Stimulated activated CD8-positive, alpha-beta memory T cell treated with anti-CD3 and anti-CD28 coated beads, Interleukin-2, amount 100 ng/mL, for 48 hours (primary cell): ENCODE measurements around the gene PTPA.

ENCODE experiments used
- DNase-seq, 2 donors: peaks; one replicate each; pipeline ENCODE4 v3.0.0-alpha.2; 2020; ENCODE audit warnings: low read depth in 2 of 2

The PTPA gene

GRCh38 chr9:129081388-129081904 is 29.8 kb upstream of the PTPA start:
- peak in 1 of 2 donors; percentile 8 for DNase-seq

- DNase-seq, result no peak
These were observed 27.1 kb upstream of the PTPA start for GRCh38 chr9:129084087-129084486.

GRCh38 chr9:129089246-129089645 is 22.0 kb upstream of the PTPA start:
- no peak for DNase-seq

- DNase-seq, result no peak
These were observed 17.4 kb upstream of the PTPA start for GRCh38 chr9:129093602-129094386.

- DNase-seq, result no peak
These were observed 16.6 kb upstream of the PTPA start for GRCh38 chr9:129094387-129095169.

- no peak for DNase-seq
These were observed 16.0 kb upstream of the PTPA start for GRCh38 chr9:129095170-129095667.

GRCh38 chr9:129095908-129096307 is 15.3 kb upstream of the PTPA start:
- DNase-seq, result no peak

GRCh38 chr9:129097671-129098306 is 13.4 kb upstream of the PTPA start:
- no peak for DNase-seq

- DNase-seq, result no peak
These were observed 12.9 kb upstream of the PTPA start for GRCh38 chr9:129098328-129098727.

GRCh38 chr9:129100383-129101169 is 10.6 kb upstream of the PTPA start:
- no peak for DNase-seq

- no peak for DNase-seq
These were observed 9.9 kb upstream of the PTPA start for GRCh38 chr9:129101279-129101678.

- DNase-seq, result no peak
These were observed 9.1 kb upstream of the PTPA start for GRCh38 chr9:129102095-129102525.

GRCh38 chr9:129102791-129103594 is 8.2 kb upstream of the PTPA start:
- DNase-seq, result no peak

- DNase-seq, result no peak
These were observed 7.6 kb upstream of the PTPA start for GRCh38 chr9:129103595-129103965.

GRCh38 chr9:129104051-129104450 is 7.2 kb upstream of the PTPA start:
- no peak for DNase-seq

- DNase-seq, result no peak
These were observed 5.1 kb upstream of the PTPA start for GRCh38 chr9:129105857-129106694.

- no peak for DNase-seq
These were observed 3.6 kb upstream of the PTPA start for GRCh38 chr9:129107651-129108050.

- DNase-seq, result no peak
These were observed 3.0 kb upstream of the PTPA start for GRCh38 chr9:129108083-129108804.
